ENCODE measurements around the gene LRRC7.
"Not testable (repeated sequence)": the region's sequence is repeated elsewhere in the genome, so short reads cannot be mapped to it uniquely, and the experiment has no call there.

LRRC7 gene

DNA sequence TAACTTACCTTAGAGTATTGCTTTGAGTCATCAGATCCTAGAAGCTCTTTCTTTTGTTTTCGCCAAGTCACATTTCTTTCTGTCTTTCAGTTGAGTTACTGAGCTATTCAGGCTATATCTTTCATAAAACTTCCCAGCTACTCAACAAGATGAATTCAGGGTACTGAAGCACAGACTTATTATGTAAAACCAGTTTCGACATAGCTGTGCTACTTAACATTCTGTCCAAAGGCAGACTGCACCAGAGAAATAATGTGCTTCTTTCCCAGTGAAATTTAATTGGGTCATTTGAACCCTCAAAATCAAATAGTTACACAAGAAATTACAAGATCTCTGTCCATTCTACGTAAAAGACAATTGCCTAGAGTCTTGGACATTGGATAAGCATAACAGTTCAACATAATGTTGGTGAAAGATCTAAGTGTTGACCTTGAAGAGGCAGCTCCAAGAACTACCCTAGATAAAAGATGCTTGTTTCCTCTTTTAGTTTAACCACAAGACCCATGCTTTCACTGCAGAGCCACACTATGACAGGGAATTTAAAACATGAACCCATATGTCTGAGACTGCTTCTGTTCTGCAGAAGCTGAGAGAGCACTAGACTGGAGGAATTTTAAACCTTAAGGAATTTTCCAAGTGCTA, 474.5 kb downstream of the LRRC7 start:
- peak; percentile 24 for DNase-seq (ENCODE audit: low read depth)

DNA sequence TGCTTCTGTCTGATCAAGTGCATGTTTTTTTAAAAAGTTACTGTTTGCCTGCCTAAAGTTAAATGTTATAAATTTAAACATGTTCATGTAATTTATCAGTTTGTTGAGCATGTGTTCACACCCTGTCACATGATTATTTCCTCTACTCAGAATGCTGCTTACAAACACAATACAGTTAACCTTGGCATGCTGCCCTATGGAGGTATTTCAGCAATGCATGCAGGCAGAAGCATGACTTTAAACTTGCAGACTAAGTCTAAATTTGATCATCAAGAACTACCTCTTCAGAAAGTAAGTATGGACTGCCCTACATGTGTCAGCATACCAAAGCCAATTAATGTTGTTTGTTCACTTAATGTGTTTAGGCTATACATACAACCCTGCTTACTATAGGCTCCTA, 476.1 kb downstream of the LRRC7 start:
- DNase-seq (ENCODE audit: low read depth), result peak; percentile 68

DNA sequence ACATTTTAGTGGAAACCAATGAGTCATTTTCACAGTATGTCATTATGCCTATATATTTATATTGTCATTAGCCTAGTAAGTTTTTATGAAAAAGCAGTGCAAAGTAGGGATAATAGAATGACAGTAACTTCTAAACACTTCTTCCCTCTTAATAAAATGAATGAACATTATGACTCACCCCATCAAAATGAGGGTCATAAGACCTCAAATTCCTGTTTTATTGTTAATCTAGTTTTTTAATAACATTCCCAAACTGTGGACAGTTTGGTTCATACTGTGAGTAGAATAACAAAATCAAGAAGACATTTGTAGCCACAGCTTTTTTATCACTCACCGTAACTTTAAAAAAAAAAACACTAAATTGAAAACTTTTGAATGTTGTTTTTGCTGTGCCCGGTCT, 477.1 kb downstream of the LRRC7 start:
- DNase-seq (ENCODE audit: low read depth), result peak; percentile 86

DNA sequence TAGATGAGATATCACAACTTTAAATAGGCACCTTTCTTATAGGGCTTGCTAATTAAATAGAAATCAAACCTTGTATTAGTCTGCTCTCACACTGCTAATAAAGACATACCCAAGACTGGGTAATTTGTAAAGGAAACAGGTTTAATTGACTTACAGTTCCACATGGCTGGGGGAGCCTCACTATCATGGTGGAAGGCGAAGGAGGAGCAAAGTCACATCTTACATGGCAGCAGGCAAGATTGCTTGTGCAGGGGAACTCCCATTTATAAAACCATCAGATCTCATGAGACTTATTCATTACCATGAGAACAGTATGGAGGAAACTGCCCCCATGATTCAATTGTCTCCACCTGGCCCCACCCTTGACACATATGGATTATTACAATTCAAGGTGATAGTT, 477.9 kb downstream of the LRRC7 start:
- not testable (repeated sequence) for DNase-seq (ENCODE audit: low read depth)

DNA sequence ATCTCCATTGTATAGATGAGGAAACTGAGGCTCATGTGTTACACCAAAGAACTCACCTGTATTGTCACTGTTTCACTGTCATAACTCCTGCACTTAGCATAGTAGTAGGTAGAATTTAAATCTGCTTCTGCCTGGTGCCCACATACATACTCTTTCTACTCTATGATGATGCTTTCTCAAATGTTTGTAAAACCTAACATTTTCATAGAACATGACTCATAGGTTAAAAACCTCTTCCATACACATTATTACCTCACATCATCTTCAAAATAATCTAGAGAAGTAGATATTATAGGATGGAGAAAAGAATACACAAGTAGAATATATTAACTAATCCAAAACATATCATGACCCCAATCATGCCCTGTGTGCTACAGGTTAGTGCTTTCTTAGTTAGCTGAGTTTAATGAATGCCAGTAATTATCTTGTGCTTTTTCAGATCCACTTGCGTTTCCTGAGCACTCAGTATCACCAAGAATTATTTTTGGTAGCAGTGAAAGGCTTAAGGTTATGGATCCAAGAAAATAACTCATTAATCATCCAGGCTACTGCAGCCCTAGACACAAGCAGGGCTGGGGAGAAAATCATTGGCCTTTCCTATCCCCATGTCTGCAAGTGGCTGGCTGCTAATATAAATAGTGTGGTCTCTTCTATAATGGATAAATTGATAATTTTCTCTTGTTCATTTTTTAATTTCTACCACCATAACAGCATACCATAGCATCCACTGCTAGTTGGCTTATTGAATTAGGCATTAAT, 480.8 kb downstream of the LRRC7 start:
- no peak for DNase-seq (ENCODE audit: low read depth)

DNA sequence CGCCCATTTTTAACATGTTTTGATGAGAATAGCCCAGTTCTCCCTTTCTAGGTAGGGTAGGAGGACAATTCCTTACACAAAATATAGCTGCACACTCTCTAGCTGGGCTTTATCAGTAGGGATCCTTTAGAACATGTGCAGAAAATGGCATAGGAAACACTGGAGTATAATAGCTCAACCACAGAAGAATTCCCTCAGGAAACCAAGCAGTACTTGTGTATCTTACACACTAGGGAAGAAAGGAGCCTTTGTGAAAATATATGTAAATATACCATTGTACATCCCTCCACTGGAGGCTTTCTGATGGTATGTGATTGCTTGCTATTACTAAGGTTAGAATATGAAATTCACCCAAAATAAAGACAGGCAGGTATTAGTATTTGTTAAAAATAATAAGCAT, 484.2 kb downstream of the LRRC7 start:
- DNase-seq (ENCODE audit: low read depth), result no peak

DNA sequence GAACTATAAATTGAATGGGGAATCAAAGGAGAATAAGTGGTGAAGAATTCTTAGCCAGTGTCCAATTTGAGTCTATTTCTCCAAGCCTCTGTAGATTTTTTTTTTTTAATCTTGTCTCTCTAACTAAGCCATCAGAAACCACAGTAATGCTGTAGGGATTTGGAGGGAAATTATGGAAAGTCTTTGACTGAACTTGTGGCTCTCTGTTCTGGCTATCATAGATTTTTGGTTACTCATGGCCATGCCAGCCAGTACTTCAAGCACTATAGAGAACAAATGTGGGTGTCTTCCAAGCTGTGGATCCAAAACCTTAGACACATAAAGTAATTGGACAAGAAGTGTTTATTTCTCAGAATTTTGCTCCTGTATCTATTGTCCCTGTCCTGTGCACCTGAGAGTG, 489.8 kb downstream of the LRRC7 start:
- no peak for DNase-seq (ENCODE audit: low read depth)

DNA sequence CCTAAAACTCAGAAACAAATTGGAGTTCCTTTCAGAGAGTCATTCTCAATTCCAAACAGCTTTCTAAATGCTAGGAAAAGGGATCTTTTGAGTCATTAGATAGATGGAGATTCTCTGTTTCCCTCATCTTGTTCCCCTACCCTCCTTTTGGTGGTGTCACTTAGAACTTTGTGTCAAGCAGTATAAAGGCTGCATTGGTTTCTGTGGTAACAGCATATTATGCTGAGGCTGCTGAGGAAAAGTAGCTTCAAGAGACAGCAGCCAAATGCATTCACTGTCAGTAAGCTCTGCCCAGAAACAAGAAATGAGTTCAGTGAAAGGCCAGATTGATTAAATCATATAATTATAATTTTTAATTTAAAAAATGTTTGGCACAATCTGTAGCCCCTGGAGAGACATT, 493.5 kb downstream of the LRRC7 start:
- no peak for DNase-seq (ENCODE audit: low read depth)

DNA sequence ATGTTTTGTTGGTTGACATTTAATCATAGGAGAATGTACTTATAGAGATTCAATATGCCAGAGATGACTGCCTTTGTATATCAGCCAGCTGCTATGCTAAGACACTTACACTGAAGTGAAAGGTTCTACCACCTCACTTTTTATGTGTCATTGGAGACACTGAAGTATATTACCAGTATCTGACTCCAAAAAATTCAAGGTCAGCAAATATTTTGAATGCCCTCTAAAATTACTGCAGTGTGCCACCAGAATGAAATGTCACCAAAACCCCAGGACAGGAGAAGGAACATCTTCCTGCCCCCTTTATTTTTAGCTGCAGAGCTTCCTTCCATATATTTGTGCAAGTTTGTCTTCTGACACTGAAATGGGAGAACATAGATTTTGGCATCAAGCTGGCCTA, 496.1 kb downstream of the LRRC7 start:
- no peak for DNase-seq (ENCODE audit: low read depth)

DNA sequence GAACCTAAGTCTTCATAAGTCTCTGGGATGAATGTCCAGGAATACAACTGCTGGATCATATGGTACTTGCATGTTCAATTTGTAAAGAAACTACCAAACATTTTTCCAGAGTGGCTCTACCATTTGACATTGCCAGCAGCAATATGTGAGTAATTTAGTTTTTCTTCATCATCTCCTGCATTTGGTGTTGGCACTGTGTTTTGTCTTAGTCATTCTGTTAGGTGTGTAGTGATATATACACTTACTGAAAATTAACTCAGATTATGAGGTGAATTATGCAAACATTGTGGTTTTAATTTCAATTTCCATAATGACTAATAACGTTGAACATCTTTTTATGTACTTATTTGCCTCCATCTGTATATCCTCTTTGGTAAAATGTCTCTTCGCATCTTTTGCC, 499.0 kb downstream of the LRRC7 start:
- DNase-seq (ENCODE audit: low read depth), result no peak

DNA sequence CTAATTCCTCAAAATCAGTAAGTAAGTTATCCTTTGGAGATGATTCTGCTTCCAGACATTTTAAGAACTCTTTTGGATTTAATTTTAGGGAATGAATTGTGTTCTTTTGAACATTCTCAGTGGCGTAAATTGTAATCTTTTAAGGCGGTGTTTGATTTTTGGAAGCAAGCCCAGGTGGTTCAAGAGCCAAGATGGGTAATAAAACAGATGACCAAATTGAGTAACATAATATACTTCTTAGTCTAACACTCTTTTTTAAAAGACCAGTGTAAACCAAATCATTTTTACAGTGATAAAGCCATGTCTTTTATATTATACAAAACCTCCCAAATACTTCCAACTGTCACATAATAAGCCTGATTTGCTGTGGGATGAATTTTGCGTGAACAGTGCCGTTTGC, 503.9 kb downstream of the LRRC7 start:
- DNase-seq (ENCODE audit: low read depth), result peak; percentile 62

DNA sequence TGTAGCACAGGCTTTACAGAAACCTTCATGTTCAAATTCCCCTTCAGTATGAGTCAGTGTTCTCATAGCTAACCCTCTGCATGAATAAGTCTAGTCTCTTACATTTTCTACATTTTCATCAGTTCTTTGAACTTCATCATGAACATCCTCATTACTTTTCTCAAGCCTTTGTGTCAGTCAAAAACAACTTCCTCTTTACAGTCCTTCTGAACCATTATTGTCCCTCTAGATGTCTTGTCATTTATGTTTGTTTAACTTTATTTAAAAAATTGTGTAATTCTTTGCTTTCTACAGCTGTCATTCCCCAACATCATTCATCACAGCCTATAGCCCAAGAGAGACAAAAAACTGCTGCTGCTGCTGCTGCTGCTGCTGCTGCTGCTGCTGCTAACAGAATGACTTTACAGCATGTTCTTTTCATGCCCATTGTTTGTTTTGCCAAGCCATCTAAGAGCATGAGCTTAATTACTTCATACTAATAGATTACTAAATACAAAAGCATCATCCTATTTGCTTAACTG, 504.6 kb downstream of the LRRC7 start:
- DNase-seq (ENCODE audit: low read depth), result peak; percentile 66

DNA sequence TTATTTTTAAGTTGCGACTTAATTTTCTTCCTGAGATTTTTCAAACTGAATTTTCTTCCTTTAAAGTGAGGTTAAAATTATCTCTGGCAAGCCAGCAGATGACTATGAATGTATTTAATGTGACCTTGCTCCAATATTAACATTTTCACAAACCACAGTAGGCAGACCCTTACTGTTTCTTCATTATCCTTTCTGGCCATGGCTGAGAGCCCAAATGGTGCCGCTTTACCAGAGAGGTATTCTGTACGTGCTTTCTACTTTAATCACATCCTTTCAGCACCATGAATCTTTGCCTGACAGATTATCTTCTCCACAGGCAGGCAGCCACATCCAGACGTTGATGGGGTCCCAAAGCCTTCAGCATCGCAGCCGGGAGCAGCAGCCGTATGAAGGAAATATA, 508.0 kb downstream of the LRRC7 start:
- DNase-seq (ENCODE audit: low read depth), result no peak

DNA sequence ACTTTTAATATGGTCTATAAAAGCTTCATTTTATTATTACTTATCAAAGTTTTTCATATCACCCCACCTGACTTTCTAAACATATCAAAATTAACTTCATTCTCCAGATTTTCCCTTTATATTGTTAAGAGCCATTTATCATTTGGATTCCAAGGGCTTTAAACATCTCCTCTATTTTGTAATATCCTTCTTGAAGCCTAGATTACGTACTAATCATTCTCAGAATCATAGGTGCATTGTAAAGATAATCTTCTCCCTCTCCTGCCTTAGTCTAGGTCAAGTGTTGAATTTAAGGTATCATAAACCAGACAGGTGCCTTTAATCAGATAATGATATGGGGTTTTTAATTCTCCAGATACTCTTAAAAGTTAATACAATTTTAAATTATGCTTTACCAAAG, 509.3 kb downstream of the LRRC7 start:
- no peak for DNase-seq (ENCODE audit: low read depth)

DNA sequence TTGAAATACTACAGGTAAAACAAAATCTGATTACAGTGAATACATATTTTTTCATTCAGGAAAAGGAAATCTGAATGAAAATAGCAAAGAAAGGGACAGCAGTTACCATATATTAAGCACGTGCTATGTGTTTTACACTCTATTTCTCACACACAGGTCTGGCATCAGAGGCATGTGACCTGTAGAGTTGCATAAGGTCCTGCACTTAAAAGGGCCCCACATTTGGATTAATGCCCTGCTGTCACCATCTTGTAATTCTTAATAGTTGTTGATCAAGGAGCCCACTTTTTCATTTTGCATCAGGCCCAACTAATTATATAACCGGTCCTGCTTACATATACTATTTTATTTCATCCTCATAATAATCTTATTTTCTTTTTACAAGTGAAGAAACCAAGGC, 511.8 kb downstream of the LRRC7 start:
- no peak for DNase-seq (ENCODE audit: low read depth)

DNA sequence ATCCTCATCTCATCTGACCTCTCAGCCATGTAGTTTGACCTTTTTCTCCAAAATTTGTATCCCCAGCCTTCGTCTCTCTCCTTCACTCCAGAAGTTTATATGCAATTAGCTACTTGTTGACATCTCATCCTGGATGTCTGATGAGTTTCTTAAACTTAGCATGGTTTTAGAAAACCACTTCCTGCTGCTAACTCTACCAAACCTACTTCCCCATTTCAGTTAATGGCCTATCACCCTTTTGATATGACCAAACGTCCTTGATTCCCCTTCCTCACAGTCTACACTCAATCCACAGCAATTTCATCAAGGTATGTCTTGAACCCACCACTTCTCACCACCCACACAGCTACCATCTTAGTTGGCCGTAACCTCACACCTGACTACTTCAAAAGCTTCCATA, 515.8 kb downstream of the LRRC7 start:
- no peak for DNase-seq (ENCODE audit: low read depth)

DNA sequence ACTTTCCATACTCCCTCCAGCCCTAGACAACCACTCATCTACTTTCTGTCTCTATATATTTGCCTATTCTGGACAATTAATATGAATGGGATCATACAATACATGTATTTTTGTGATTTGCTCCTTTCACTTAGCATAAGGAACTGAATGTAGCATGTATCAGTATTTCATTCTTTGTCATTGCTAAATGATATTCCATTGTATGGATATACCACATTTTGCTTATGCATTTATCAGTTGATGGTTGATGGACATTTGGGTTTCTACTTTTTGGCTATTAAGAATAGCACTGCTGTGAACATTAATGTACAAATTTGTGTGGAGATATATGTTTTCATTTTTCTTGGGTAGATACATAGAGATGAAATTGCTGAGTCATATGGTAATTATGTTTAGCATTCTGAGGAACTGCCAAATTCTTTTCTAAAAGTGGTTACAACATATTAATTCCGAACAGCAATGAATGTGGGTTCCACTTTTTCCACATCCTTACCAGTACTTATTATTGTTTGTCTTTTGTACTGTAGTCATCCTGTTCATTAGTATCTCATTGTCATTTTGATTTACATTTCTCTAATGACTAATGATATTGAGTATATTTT, 516.7 kb downstream of the LRRC7 start:
- peak; percentile 44 for DNase-seq (ENCODE audit: low read depth)

DNA sequence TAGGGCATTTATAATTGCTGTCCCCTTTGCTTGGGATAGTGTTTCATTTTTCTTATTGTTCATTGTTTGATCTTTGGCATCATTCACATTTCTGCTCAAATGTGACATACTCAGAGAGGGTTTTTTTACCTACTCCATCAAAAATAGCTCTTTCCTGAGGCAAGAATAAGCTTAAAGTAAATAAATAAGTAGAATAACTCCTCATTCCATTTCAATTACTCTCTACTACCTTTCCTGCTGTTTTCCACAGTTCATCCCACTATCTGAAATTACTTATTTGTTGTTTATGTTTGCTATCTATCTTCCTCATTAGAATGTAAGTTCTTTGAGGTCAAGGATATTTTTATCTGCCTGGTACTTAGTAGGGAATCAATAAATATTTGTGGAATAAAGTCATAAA, 517.8 kb downstream of the LRRC7 start:
- no peak for DNase-seq (ENCODE audit: low read depth)

DNA sequence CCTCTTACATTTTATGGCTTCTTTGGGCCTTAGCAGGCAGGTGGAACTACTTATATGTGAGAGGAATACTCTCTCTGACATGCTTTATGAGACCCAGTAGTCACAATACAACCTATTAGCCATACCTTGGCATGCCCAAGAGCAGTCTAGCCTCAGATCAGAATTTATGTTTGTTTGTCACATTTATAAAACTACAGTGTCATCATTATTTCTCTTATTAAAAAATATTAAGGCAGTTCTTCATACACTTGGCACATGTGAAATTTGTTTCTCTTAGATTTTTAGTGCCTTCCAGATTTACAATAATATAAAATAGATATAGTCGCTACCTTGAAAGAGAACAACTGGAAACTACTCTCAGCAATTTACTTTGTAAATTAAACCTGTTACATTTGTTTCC, 519.2 kb downstream of the LRRC7 start:
- DNase-seq (ENCODE audit: low read depth), result no peak

DNA sequence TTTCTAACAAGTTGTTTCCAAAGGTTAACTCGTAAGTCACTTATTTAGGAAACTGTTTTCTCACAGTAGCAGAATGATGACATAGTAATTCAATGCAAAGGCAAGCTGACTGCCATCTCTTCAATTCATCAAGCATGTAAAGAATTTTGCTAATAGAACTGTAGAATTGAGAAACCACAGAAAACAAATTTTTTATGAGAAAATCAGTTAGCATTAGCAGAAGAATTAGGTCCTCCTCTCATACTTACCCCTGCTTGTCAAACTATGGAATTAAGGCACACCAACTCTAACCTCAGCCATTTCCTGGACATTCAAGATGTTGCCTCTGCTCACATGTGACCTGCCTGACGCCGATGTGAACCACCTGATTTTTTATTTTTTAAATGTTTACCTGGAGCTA, 522.4 kb downstream of the LRRC7 start:
- peak; percentile 59 for DNase-seq (ENCODE audit: low read depth)

DNA sequence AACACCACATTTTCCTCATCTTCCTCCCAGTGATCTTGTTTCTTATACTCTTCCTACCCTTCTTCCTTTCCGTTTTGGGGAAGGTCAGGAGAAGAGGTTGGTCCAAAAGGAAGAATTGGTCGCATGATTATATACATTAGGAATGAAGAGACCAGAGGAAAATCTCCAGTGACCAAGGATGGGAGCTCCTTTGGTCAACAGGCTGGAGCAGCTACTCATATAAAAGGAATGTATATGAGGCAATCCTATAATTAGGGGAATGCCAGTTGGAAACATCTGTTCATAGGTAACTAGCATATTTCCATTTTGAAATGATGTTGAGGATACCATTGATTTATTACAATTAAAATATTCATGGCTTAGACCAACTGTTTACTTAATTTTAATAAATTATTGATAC, 523.2 kb downstream of the LRRC7 start:
- peak; percentile 77 for DNase-seq (ENCODE audit: low read depth)

DNA sequence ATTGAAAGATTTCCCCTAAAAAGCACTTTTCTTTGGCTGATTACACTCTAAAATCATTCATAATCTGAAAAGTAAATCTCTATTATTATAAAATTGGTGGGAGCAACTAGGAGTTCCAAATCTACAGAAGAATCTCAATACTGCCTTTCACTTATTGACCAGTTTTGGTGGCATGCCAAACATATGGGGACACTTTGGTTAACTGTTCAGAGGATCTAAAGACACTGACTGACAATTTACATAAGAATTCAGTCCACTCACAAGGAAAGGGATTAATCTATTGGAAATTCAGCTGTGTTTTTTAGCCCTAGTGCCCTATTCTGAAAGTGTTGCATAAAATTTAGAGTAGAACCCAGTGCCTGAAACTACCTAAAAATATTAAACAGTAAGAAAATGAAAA, 524.1 kb downstream of the LRRC7 start:
- DNase-seq (ENCODE audit: low read depth), result no peak

DNA sequence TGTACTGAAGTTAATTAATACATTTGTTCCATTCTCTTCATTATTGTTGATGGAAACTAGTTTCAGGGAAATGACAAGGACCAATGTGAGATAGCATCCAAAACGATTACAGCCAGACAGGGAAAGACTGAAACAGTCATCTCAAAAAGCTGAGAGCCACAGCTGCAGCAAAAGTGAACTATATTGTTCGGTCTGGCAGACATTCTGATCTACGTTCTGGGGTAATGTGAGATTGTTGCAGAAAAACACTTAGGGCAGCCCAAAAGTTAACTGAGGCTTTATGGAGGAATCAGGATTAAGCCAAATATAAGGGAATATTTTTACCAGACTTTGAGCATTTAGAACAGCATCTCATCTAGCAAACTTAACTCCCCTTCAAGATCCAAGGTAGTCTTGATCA, 524.8 kb downstream of the LRRC7 start:
- DNase-seq (ENCODE audit: low read depth), result no peak

All from EH (cell line).